PC-9 (cell line): ENCODE data around the gene TMEM59L.

ENCODE experiments used
- CTCF ChIP-seq: fragments of 200-600 bp; sonication (generic); conservative IDR thresholded peaks from 2 replicates; pipeline ENCODE4 v1.6.1; 2017; ENCODE audit warnings: mixed run types, antibody characterized with exemption, mild to moderate bottlenecking, moderate library complexity
- EZH2 ChIP-seq: fragments of 200-600 bp; sonication (generic); IDR thresholded peaks from 2 replicates; pipeline ENCODE4 v1.8.0; 2017; ENCODE audit warnings: antibody characterized with exemption, low read depth

DNA sequence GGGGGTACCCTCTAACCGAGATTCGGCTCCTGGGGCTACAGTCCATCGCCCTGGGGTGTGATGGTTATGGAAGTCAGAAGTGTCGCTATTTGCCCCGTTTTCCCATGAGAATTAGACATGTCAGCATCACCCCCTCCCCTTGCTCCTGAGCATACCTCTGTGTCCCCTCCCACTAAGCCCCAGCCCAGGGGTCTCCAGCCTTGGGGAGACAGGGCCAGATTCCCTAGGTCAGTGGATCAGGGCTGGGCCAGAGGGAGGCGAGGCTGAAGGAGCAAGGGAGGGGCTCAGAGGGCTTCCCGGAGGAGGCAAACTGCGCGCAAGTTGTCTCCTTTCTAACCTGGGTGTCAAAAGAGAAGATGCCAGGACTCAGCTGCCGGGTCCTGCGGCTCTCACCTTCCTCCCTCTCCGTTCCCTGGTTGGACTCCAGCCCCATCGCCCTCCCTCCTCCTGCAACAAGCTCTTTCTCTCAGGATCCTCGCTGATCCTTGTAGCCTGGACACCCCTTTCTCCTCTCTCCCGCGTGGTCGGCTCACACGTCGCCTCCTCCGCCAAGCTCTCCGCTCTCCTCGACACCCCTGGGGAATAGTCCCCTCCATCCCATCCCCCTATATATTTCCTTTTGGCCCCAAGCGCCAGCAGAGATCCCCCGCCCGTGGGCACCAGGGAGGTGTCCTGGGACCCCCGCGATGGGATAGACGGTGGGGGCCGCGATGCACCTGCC, 459 bp upstream of the TMEM59L start:
- TF ChIP-seq CTCF (no peak), EZH2 (0 out of 2 replicates have a peak, but pooled peaks have one; percentile 78)
